Upper lobe of right lung (tissue), 1 donor: ENCODE results near the gene HOXB4. TPM values are rescaled to one million over a fixed set of nuclear protein-coding genes. Genes with fewer than 3 reads are reported as not detected.
"Not testable (repeated sequence)": the region's sequence is repeated elsewhere in the genome, so short reads cannot be mapped to it uniquely, and the experiment has no call there.

Source experiments
- ATAC-seq: fragments of 200-7000 bp; cut with Tn5 transposase; one replicate; pipeline ENCODE4 v1.9.1; 2020; ENCODE audit warnings: mild to moderate bottlenecking, moderate library complexity
- DNase-seq: peaks from one replicate; pipeline ENCODE4 v3.0.0-alpha.2; 2020
- H3K27ac ChIP-seq: fragments of 200-600 bp; one replicate; pipeline ENCODE4 v1.8.0; 2022
- H3K27me3 ChIP-seq: fragments of 200-600 bp; one replicate; pipeline ENCODE4 v1.8.0; 2022; ENCODE audit warnings: mild to moderate bottlenecking
- H3K36me3 ChIP-seq: fragments of 200-600 bp; one replicate; pipeline ENCODE4 v1.8.0; 2022
- H3K4me1 ChIP-seq: fragments of 200-600 bp; one replicate; pipeline ENCODE4 v1.8.0; 2022
- H3K4me3 ChIP-seq: fragments of 200-600 bp; one replicate; pipeline ENCODE4 v1.8.0; 2022; ENCODE audit warnings: mild to moderate bottlenecking
- H3K9me3 ChIP-seq: fragments of 200-600 bp; one replicate; pipeline ENCODE4 v1.8.0; 2022
- intact Hi-C: fragments of 100-400 bp; cut with DNase I; formaldehyde crosslinking; loops from one replicate; pipeline ENCODE4 v1.11.0; 2022
- total RNA-seq: library from RNA; stranded (reverse); fragmentation: NEBNext Ultra II Directional; extraction: Animal tissue kit (Norgen Biotek cat#: 25700); gene quantifications from one replicate; pipeline ENCODE4 v1.2.1, GENCODE V29; 2021
- TF ChIP-seq, protein P1 (sequence below): fragments of 200-600 bp; IDR thresholded peaks from one replicate; pipeline ENCODE4 v1.8.0; 2022; ENCODE audit warnings: antibody characterized with exemption
- donor health status: DM: no; HTN: yes; CAD: no; lungs with severe emphysema.

Gene HOXB4
- total RNA-seq, 1 donor from 2014 or later: 4.9 TPM

DNA sequence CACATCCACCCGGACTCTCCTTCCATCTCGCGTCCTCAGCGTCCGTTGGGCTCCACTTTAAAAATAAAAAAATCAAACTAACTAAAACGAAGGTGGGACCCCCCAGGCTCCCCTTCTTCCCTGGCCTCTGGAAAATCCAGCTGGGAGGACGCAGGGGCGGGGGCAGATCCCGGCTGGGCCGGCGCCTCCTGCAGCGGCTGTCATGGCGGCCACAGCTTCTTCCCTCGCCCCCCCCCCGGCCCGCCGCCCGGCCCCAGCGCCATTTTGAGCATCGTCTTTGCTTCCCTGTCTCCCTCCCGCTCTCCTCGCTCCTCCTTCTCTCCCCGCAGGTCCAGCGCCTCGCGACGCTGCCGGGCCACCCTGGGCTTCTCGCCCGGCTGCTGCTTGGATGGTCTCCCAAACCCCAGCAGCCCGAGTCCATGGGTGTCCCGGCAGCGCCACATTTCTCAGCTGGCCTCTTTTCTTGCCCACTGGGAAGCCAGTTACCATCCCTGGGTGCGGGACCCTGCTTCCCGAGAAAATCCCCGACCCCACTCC lies 36.5 kb downstream of the HOXB4 start:
- H3K4me1 ChIP-seq: peaks cover 8% of the 10 kb centered on the region
- TF ChIP-seq, protein P1, sequence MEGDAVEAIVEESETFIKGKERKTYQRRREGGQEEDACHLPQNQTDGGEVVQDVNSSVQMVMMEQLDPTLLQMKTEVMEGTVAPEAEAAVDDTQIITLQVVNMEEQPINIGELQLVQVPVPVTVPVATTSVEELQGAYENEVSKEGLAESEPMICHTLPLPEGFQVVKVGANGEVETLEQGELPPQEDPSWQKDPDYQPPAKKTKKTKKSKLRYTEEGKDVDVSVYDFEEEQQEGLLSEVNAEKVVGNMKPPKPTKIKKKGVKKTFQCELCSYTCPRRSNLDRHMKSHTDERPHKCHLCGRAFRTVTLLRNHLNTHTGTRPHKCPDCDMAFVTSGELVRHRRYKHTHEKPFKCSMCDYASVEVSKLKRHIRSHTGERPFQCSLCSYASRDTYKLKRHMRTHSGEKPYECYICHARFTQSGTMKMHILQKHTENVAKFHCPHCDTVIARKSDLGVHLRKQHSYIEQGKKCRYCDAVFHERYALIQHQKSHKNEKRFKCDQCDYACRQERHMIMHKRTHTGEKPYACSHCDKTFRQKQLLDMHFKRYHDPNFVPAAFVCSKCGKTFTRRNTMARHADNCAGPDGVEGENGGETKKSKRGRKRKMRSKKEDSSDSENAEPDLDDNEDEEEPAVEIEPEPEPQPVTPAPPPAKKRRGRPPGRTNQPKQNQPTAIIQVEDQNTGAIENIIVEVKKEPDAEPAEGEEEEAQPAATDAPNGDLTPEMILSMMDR: no peak
- DNase-seq (peak; percentile 69), ATAC-seq (peak; percentile 46)
- peak overlapping the region; percentile 62 for H3K4me3 ChIP-seq
- peak overlapping the region; percentile 89 for H3K27ac ChIP-seq
- H3K27me3 ChIP-seq: peaks cover 61% of the 10 kb centered on the region
- intact Hi-C loops: no loop called here
- no peaks in the 10 kb centered on the region for H3K9me3 ChIP-seq
- no peaks in the 10 kb centered on the region for H3K36me3 ChIP-seq

DNA sequence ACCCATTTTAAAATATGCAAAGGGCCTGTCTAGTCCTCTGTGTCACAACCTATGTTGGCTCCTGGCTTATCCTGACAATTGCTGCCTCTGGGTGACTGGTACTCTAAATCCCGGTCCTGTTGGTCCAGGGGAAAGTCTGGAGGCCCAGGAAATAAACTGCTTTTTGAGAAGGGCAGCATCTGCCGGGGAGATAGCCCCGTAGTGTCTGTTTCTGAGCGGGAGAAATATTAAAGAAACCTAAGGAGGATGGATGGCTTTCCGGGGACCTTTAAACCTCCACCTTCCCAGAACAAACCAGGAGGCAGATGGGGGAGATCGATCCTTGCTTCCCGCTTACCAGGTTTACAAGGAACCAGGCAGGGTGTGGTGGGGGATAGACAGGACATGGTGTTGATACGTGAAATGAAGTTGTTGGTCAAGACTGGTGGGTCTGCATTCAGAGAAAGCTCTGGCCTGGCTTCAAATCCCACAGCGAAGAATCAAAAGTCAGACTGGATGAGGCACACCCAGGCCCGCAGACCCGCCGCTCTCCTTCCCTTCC lies 37.0 kb downstream of the HOXB4 start:
- intact Hi-C loops: no loop called here

DNA sequence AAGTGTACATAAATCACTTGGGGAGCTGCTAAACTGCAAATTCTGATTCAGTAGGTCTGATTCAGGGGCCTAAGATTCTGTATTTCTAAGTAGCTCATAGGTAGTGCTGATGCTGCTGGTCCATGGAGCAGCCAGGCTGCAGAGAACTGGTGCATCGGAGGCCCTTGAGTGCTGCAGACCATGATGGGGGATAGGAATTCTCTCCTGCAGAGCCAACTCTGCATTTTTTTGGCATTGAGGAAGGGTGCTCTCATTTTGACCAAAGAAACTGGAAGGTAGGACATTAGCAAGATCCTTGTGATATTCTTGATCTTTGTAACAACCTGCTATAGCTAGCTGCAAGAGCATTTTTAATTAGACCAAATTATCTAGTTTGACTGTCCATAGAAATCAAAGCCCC lies 37.9 kb downstream of the HOXB4 start:
- Histone ChIP-seq H3K27me3 (peaks cover 52% of the 10 kb centered on the region), H3K36me3 (no peaks in the 10 kb centered on the region), H3K4me1 (peaks cover 3% of the 10 kb centered on the region), H3K4me3 (no peak overlapping the region), H3K9me3 (no peaks in the 10 kb centered on the region), H3K27ac (no peak overlapping the region)
- ATAC-seq (no peak), DNase-seq (no peak)
- intact Hi-C loops: no loop called here
- TF ChIP-seq, protein P1: no peak

More for the DNA sequence above, 37.0 kb downstream of the HOXB4 start:
- H3K36me3 ChIP-seq: no peaks in the 10 kb centered on the region
- H3K27ac ChIP-seq: peak overlapping the region; percentile 89
- H3K9me3 ChIP-seq: no peaks in the 10 kb centered on the region
- H3K27me3 ChIP-seq: peaks cover 59% of the 10 kb centered on the region
- TF ChIP-seq, protein P1: no peak
- peak overlapping the region; percentile 62 for H3K4me3 ChIP-seq
- no peak for ATAC-seq
- DNase-seq: no peak
- H3K4me1 ChIP-seq: peaks cover 8% of the 10 kb centered on the region

DNA sequence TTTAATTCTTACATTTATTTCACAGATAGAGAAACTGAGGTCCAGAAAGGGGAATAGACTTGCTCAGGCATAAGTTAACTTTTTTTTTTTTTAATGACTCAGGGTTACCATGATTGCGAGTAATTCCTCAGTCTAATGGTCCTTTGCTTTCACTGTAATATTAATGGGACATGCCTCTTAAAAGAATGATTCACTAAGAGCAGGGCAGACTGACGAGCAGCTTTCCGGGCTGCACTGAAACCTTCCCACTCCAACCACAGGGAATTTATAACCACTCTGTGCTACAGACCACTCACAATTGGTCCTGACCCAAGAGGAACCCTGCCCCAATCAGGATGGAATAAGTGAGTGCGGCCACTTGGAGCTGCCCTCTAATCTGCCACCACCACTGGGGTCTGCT lies 39.0 kb downstream of the HOXB4 start:
- H3K4me1 ChIP-seq: no peaks in the 10 kb centered on the region
- no peaks in the 10 kb centered on the region for H3K9me3 ChIP-seq
- intact Hi-C loops: no loop called here
- H3K27me3 ChIP-seq: peaks cover 43% of the 10 kb centered on the region
- DNase-seq: no peak
- H3K4me3 ChIP-seq: no peak overlapping the region
- H3K36me3 ChIP-seq: no peaks in the 10 kb centered on the region
- H3K27ac ChIP-seq: no peak overlapping the region
- no peak for ATAC-seq
- TF ChIP-seq, protein P1: no peak

DNA sequence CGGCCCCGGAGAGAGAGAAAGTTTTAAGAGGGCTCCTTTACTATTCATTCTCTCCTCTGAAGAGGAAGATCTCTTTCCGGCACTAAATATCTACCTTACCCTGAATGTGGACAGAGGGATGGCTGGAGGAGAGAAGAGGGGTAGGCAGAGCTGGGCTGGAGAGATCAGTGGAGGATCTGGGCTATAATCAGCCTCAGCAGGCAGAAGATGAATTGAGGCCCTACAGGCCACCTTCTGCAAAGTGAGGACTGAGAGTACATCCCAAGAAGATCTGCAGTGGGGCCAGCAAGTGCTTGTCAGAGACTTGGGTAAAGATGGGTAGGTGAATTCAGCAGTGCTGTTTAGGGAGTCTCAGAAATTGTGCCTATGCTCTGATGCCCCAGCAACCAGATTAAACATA lies 40.8 kb downstream of the HOXB4 start:
- ATAC-seq: no peak

DNA sequence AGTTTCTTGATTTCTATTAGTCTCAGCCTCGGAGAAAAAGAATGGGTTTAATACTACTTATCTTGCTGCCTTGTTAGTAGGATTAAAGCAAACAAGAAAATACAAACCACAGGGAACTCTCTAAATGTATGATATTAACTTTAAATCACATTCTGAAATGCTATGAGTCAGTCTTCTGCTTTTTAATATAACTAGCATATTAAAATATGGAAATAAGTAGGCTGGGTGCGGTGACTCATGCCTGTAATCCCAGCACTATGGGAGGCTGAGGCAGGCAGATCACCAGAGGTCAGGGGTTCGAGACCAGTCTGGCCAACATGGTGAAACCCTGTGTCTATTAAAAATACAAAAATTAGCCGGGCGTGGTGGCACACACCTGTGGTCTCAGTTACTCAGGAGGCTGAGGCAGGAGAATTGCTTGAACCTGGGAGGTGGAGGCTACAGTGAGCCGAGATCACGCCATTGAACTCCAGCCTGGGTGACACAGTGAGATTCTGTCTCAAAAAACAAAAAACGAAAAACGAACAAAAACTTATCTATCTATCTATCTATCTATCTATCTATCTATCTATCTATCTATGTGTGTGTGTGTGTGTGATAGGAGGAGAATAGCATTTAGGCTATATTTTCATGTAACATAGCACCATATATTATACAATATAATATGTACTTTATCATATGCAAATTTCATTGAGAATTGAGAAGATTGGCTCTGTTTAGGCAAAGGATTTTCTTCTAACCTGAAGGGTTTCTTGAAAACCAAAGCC lies 42.2 kb downstream of the HOXB4 start:
- intact Hi-C loops, ATAC-seq, H3K36me3 ChIP-seq, H3K27ac ChIP-seq, H3K4me3 ChIP-seq, H3K9me3 ChIP-seq, DNase-seq, H3K4me1 ChIP-seq: not testable (repeated sequence)
- peaks cover 15% of the 10 kb centered on the region for H3K27me3 ChIP-seq

More for the DNA sequence above, 40.8 kb downstream of the HOXB4 start:
- intact Hi-C loops: no loop called here
- Histone ChIP-seq H3K27me3 (peaks cover 27% of the 10 kb centered on the region), H3K4me1 (no peaks in the 10 kb centered on the region), H3K4me3 (no peak overlapping the region), H3K9me3 (no peaks in the 10 kb centered on the region), H3K36me3 (no peaks in the 10 kb centered on the region), H3K27ac (no peak overlapping the region)
- no peak for DNase-seq
- TF ChIP-seq, protein P1: no peak
